LNCAP (cell line): Measurements from ENCODE around the gene CHD2.
A peak's percentile ranks its signal among the peaks of the same experiment; 100 is the strongest.

Experiments
- TF ChIP-seq, protein P1 (sequence below): fragments of 450-650 bp; IDR thresholded peaks from 2 replicates; pipeline ENCODE4 v1.5.1; 2017; ENCODE audit warnings: mild to moderate bottlenecking

CHD2 gene

DNA sequence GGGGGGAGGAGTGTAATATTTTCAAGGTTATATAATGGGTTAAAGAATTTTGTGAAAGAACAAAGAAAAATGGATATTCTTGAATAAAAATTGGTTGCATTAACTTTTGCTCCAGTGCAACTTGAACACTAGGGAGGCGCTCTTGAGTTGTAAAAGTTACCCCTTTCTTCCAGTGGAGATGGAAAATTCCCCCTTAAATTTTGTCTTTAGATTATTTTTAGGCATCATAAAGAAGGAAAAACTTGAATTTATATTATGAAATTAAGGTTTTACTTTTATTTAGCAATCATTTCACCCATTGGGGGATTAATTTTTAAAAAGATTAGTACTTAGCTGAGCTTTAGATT is 550 bp upstream of the CHD2 start:
- TF ChIP-seq, protein P1, sequence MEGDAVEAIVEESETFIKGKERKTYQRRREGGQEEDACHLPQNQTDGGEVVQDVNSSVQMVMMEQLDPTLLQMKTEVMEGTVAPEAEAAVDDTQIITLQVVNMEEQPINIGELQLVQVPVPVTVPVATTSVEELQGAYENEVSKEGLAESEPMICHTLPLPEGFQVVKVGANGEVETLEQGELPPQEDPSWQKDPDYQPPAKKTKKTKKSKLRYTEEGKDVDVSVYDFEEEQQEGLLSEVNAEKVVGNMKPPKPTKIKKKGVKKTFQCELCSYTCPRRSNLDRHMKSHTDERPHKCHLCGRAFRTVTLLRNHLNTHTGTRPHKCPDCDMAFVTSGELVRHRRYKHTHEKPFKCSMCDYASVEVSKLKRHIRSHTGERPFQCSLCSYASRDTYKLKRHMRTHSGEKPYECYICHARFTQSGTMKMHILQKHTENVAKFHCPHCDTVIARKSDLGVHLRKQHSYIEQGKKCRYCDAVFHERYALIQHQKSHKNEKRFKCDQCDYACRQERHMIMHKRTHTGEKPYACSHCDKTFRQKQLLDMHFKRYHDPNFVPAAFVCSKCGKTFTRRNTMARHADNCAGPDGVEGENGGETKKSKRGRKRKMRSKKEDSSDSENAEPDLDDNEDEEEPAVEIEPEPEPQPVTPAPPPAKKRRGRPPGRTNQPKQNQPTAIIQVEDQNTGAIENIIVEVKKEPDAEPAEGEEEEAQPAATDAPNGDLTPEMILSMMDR: peak; percentile 44; the same call in 1 of the 2 replicates

DNA sequence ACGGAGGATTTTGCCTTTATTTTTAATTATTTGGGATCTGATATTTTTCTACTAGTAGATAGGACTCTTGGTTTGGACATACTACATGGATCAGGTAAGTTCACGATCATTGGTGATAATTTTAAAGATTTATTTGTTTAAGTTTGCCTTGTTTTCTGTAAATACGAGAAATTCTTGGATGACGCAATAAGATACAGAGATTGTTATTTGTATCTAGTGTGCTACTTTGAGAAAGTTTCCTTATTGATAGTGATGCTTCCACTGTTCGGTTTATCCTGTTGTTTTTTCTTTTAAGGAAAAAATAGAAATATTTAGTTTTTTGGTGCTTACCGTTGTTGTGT is 577 bp downstream of the CHD2 start:
- TF ChIP-seq, protein P1: no peak

DNA sequence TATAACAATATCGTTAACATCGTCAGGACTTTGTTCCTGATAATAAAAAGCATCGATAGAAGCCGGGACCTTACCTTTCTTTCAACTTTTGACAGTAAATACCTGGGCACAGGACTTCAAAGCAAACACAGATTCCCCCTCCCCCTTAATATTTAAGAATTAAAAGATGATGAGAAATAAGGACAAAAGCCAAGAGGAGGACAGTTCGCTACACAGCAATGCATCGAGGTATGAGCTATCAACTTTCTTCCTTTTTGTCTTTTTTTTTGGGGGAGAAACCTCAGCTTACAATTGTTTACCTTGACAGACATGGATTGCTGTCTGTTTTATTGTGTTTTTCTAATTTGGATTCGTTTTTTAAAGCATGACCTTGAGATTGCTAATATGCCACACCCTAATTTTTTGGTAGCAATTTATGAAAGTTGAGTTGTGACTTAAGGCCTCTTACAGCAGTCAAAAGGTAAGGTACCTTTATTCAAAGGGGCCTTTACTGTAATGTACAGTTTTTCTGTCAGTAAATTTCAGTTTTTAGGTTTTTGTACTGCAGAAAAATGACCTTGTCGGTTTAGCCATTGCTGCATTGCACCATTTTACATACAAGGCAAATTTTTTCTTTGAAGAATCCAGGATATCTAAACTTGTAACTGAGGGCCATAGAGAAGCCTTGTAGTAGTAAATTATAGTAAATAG is 1.1 kb downstream of the CHD2 start:
- TF ChIP-seq, protein P1: no peak

DNA sequence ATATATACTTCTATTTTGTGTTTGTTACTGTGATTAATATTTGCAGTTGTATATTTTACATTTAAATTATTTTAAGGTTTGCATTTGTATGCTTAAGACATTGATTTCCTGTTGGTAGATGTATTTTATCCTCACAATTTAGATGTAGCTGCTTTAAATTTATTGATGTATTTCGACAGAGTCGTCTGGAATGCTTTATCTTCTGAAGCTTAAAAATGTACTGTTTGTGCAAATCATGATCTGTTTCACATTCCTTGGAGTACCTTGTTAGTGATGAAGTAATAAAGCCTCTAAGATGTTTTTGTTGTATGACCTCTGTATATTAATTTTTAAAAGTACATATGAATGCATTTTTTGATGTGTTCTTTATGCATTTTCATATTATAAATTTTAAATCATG is 1.9 kb downstream of the CHD2 start:
- TF ChIP-seq, protein P1: no peak

DNA sequence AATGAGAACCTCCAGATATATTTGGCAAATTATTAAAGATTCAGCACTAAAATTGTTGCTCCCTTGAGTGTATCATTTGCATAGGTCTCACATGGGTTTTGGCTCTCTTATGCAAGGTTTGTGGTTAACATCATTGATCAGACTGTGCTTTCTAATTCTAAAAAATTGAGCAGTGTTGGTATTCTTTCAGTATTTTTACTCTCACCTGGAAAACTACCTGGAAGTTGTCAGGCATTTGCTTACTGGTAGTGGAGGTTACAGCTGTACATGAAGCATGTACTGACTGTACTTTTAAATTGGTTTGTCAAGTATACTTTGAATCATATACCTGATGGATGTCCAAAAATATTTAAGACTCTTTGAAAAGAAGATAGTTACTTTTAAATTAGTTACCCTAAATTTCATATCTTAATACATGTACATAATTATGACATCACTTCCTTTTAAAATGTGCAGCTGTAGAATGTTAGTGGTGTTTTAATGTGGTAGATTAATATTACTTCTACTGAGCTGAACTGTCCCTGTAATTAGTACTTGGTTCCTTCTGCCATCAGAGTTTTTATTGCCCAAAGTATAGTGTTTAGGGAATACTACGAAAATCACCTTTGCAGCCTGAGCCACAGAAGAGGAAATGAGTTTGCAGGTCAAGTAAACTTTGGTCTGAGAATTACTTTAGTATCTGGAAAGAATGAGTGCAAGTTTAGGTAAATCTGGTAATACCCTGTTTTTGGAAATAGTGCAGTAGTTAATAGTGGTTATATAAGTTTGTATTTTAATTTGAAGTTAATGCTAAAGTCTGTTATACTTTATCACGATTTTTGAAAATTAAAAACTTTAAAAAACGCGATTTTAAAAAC is 2.8 kb downstream of the CHD2 start:
- TF ChIP-seq, protein P1: no peak

DNA sequence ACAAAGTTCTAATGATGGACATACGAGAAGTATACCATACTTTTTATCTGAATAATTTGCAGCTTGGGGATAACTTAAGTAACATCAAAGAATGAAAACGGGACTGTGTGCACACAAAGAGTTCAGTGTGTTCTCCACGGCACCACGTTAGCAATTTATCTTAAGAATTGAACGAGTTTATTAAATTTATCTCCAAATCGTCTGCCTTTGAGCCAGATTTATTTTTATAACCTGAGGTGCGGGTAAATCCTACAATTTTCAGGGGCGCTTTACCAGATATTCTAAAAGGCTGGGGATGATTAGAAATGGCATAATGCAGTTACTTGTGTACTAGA is 3.5 kb downstream of the CHD2 start:
- TF ChIP-seq, protein P1: no peak

DNA sequence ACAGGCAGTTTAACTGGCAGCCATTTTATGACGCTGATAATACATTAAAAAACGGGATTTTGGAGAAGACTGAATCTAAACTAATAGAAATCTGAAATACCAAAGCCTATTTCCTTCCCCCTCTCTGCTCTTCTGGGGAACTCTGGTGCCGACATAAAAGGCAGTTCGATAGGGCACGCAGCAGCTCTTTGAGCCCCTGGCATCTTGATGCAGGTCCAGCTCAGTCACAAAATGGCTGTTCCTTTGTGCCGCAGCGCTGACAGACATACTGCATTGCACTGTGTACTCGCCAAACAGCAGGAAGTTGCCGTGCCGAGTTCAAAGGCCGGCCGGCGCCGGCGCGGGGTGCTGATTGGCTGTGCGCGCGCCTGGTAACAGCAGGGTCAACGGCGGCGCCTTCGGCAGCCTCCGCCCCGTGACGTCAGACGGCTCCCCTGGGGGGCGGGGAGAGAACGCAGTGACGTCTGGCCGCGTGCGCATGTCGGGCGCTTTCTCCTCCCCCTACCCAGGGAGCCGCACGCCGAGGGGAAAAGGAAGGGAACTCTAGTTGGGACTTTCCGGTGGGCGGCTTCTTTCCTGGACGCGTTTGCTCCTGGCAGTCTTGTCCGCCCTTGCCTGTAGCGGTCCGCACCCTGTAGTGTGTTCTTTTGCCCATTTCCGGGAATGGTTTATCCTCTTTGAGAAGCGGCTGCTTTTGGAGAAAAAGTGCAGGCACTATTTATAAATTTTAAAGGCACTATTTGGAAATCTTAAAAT is 4.0 kb downstream of the CHD2 start:
- TF ChIP-seq, protein P1: no peak
